Astrocyte (in vitro differentiated cells and primary cell): ENCODE results near the gene HGS. TPM values are rescaled to one million over a fixed set of nuclear protein-coding genes. Genes with fewer than 3 reads are reported as not detected.

Experiments
- DNase-seq: peaks from one replicate; pipeline ENCODE4 v3.0.0-alpha.2; 2010; ENCODE audit warnings: low read depth
- FAIRE-seq: peaks from 2 replicates; lab custom pipeline; 2011; peaks lifted over from hg19 to GRCh38; lab: Jason Lieb, UNC
- H2AFZ ChIP-seq: 2 replicates; pipeline ENCODE4 v1.6.0; 2012; ENCODE audit warnings: low read depth, low read length, inconsistent platforms
- H3K27ac ChIP-seq: 2 replicates; pipeline ENCODE4 v1.5.1; 2011; ENCODE audit warnings: low read depth, low read length, inconsistent platforms
- H3K27me3 ChIP-seq: 2 replicates; pipeline ENCODE4 v1.6.0; 2011; ENCODE audit warnings: low read length, inconsistent platforms; ENCODE audit not compliant: insufficient read depth
- H3K36me3 ChIP-seq: 2 replicates; pipeline ENCODE4 v1.5.1; 2011; ENCODE audit warnings: low read length, inconsistent platforms; ENCODE audit not compliant: insufficient read depth
- H3K4me1 ChIP-seq: 2 replicates; pipeline ENCODE4 v1.5.1; 2011; ENCODE audit warnings: low read length, inconsistent platforms; ENCODE audit not compliant: insufficient read depth
- H3K4me2 ChIP-seq: 2 replicates; pipeline ENCODE4 v1.6.0; 2012; ENCODE audit warnings: low read length, inconsistent platforms
- H3K4me3 ChIP-seq: 2 replicates; pipeline ENCODE4 v1.5.1; 2011; ENCODE audit warnings: low read depth, mild to moderate bottlenecking, low read length, inconsistent platforms; ENCODE audit not compliant: insufficient read depth
- H3K79me2 ChIP-seq: 2 replicates; pipeline ENCODE4 v1.6.0; 2012; ENCODE audit warnings: mild to moderate bottlenecking, low read length, inconsistent platforms; ENCODE audit not compliant: insufficient read depth
- H3K9ac ChIP-seq: 2 replicates; pipeline ENCODE4 v1.6.0; 2012; ENCODE audit warnings: mild to moderate bottlenecking, low read length, inconsistent platforms
- H3K9me3 ChIP-seq: 2 replicates; pipeline ENCODE4 v1.5.1; 2012; ENCODE audit warnings: low read depth, mild to moderate bottlenecking, low read length, inconsistent platforms; ENCODE audit not compliant: insufficient read depth
- H4K20me1 ChIP-seq: 2 replicates; pipeline ENCODE4 v1.6.0; 2012; ENCODE audit warnings: low read length, inconsistent platforms; ENCODE audit not compliant: insufficient read depth
- H3K27ac Mint-ChIP-seq: one replicate; pipeline ENCODE4 v1.8.0; 2021; ENCODE audit warnings: mild to moderate bottlenecking, mixed read lengths; ENCODE audit not compliant: unreplicated experiment
- H3K27me3 Mint-ChIP-seq: one replicate; pipeline ENCODE4 v1.8.0; 2021; ENCODE audit warnings: low read depth, mixed read lengths; ENCODE audit not compliant: unreplicated experiment
- H3K36me3 Mint-ChIP-seq: one replicate; pipeline ENCODE4 v1.8.0; 2021; ENCODE audit warnings: low read depth, mixed read lengths; ENCODE audit not compliant: unreplicated experiment
- H3K4me1 Mint-ChIP-seq: one replicate; pipeline ENCODE4 v1.8.0; 2021; ENCODE audit warnings: low read depth, mixed read lengths; ENCODE audit not compliant: unreplicated experiment
- H3K4me3 Mint-ChIP-seq: one replicate; pipeline ENCODE4 v1.8.0; 2021; ENCODE audit warnings: mild to moderate bottlenecking, moderate library complexity, mixed read lengths; ENCODE audit not compliant: unreplicated experiment
- H3K9me3 Mint-ChIP-seq: one replicate; pipeline ENCODE4 v1.8.0; 2021; ENCODE audit warnings: mild to moderate bottlenecking, mixed read lengths; ENCODE audit not compliant: unreplicated experiment
- EZH2 ChIP-seq: IDR thresholded peaks from 2 replicates; pipeline ENCODE4 v1.6.1; 2012; ENCODE audit warnings: mild to moderate bottlenecking, low read length, inconsistent platforms; ENCODE audit not compliant: insufficient read depth
- total RNA-seq: library from RNA; stranded (reverse); gene quantifications from 2 replicates; pipeline ENCODE4 v1.2.1, GENCODE V29; 2021
- TF ChIP-seq, protein P1 (sequence below): IDR thresholded peaks from 2 replicates; pipeline ENCODE4 v1.5.1; 2011; ENCODE audit warnings: low read depth, mild to moderate bottlenecking, inconsistent platforms, low read length, moderate library complexity; ENCODE audit not compliant: insufficient read depth

The HGS gene
- total RNA-seq, 1 donor from 2014 or later, result 122 TPM

DNA sequence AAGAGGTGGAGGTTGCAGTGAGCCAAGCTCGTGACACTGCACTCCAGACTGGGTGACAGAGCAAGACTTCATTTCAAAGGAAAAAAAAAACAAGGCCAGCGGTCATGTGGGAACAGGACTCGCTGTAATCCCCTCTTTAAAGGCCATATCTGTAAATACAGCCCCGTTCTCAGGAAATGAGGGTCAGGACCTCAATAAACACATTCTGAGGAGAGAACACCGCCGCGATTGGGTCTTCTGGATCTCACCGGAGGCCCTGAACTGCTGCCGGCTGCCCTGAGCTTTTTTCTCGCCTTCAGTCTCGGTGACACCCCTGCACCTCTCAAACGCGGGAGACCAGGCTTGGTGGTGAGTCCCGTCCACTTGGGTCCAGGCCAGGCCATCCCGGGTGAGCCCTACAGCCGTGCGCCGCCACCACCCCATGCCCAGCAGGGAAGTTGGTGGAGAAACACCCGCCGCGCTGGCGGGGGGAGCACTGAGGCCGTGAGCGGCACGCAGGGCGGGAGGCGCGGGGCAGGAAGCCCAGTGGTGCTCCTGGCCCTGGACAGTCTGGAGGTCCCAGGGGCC, 56.7 kb downstream of the HGS start:
- Histone ChIP-seq H3K9ac (no peak overlapping the region), H3K36me3 (no peaks in the 10 kb centered on the region), H3K79me2 (no peaks in the 10 kb centered on the region), H3K4me2 (no peak overlapping the region), H3K4me3 (no peak overlapping the region), H3K9me3 (no peaks in the 10 kb centered on the region), H3K27ac (no peak overlapping the region), H3K27me3 (no peaks in the 10 kb centered on the region), H3K4me1 (no peaks in the 10 kb centered on the region), H2AFZ (no peak overlapping the region), H4K20me1 (no peaks in the 10 kb centered on the region)
- Mint-ChIP-seq H3K4me1 (peaks cover 3% of the 10 kb centered on the region), H3K27me3 (peaks cover 9% of the 10 kb centered on the region), H3K4me3 (no peak overlapping the region), H3K27ac (no peak overlapping the region), H3K9me3 (no peaks in the 10 kb centered on the region), H3K36me3 (no peaks in the 10 kb centered on the region)
- FAIRE-seq (no peak), DNase-seq (no peak)
- no peak for TF ChIP-seq EZH2
- TF ChIP-seq, protein P1, sequence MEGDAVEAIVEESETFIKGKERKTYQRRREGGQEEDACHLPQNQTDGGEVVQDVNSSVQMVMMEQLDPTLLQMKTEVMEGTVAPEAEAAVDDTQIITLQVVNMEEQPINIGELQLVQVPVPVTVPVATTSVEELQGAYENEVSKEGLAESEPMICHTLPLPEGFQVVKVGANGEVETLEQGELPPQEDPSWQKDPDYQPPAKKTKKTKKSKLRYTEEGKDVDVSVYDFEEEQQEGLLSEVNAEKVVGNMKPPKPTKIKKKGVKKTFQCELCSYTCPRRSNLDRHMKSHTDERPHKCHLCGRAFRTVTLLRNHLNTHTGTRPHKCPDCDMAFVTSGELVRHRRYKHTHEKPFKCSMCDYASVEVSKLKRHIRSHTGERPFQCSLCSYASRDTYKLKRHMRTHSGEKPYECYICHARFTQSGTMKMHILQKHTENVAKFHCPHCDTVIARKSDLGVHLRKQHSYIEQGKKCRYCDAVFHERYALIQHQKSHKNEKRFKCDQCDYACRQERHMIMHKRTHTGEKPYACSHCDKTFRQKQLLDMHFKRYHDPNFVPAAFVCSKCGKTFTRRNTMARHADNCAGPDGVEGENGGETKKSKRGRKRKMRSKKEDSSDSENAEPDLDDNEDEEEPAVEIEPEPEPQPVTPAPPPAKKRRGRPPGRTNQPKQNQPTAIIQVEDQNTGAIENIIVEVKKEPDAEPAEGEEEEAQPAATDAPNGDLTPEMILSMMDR, result no peak

DNA sequence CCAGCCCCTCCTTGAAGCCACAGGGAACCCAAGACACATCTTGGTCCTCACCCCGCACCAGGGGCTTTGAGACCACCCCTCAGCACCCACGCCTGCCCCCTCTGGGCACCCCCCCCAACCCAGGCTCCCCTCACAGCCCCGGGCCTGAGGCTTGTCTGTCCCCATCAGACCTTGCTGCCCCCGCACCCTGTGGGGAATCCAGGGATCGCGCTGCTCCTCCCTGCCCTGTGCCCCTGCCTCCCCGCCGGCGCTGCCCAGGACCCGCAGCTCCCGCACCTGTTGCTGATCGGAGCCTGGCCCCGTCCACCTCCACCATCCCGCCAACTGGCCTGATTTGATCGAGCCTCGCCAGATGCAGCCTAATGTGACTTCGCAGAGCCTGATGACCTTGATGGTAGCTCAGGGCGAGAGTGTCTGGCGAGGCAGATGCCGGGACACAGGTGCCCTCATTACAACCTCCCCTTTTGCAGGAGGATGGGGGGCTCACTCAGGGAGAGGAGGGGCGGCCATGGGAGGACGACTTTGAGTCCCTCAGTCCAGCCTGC, 57.3 kb downstream of the HGS start:
- Histone ChIP-seq H3K9ac (no peak overlapping the region), H3K36me3 (no peaks in the 10 kb centered on the region), H3K79me2 (no peaks in the 10 kb centered on the region), H3K27me3 (no peaks in the 10 kb centered on the region), H4K20me1 (no peaks in the 10 kb centered on the region), H3K4me3 (no peak overlapping the region), H3K4me2 (no peak overlapping the region), H3K4me1 (no peaks in the 10 kb centered on the region), H3K27ac (no peak overlapping the region), H3K9me3 (no peaks in the 10 kb centered on the region), H2AFZ (no peak overlapping the region)
- Mint-ChIP-seq H3K27me3 (peaks cover 5% of the 10 kb centered on the region), H3K4me1 (no peaks in the 10 kb centered on the region), H3K4me3 (no peak overlapping the region), H3K36me3 (no peaks in the 10 kb centered on the region), H3K9me3 (no peaks in the 10 kb centered on the region), H3K27ac (no peak overlapping the region)
- TF ChIP-seq, protein P1, result no peak
- no peak for TF ChIP-seq EZH2
- no peak for DNase-seq
- no peak for FAIRE-seq
